Activated CD4-positive, CD25-positive, alpha-beta regulatory T cell treated with anti-CD3 and anti-CD28 coated beads, Interleukin-2, amount 50 U/mL, for 16 hours (primary cell): Measurements from ENCODE around the gene ZNF541.
A peak's percentile ranks its signal among the peaks of the same experiment; 100 is the strongest.
"Not testable (repeated sequence)": the region's sequence is repeated elsewhere in the genome, so short reads cannot be mapped to it uniquely, and the experiment has no call there.

Source experiments
- DNase-seq: peaks from one replicate; pipeline ENCODE4 v3.0.0-alpha.2; 2020; ENCODE audit warnings: low read depth, low spot score

The ZNF541 gene

DNA sequence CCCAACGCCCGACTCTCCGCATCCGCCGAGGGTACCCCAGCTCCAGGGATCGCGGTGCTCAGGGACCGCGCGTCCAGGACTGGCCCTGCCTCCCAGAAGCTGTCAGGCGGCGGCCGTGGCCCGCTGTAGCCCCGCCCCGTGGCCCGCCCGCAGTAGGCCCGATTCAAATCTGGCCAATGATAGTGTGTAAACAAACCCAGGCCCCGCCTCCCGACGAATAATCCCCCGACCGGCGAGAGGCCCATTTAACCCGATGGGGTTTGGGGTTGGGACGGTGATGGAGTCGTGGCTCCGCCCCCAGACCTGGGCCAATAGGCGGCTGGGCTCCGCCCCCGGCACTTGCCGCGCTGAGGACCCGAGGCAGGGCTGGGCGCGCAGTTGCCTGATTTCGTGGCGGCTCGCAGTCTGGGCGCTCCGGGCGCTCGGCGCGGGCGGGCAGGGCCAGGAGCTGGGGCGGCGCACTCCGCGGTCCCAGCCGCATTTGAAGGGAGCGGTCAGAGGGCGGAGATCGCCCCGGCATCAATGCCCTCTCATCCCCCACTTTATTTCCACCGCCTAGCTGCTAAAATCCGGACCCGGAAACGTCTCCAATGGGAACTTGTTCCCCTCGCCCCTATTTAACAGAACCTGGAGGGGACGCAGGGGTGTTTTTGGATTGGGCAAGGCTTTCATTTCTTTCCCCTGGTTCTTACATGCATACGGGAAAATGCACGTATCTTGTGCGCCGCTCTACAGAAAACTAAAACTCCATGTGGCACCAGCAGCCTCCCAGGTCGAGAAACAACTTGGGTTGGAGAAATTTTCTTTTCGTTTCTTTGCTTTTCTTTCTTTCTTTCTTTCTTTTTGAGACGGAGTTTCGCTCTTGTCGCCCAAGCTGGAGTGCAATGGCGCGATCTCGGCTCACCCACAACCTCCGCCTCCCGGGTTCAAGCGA lies 27.6 kb upstream of the ZNF541 start:
- peak; percentile 99 for DNase-seq

DNA sequence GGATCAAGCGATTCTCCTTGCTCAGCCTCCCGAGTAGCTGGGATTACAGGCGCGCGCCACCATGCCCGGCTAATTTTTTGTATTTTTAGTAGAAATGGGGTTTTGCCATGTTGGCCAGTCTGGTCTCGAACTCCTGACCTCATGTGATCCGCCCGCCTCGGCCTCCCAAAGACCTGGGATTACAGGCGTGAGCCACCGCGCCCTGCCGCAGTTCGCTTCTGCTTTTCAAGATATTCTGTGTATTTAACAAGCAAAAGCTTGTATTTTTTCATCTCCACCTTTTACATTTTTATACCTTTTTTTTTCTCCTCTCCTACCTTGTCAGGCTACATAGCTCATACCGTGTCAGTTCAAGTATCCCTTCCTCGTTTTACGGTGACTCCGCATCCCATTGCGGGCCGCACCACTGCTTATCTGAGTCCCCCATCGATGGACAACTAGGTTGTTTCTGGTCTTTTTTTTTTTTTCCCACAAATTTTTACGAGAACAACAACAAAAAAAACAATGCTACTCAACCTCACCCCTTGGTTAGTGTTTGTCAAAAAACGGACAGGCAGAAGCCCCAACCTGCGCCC lies 26.8 kb upstream of the ZNF541 start:
- not testable (repeated sequence) for DNase-seq

DNA sequence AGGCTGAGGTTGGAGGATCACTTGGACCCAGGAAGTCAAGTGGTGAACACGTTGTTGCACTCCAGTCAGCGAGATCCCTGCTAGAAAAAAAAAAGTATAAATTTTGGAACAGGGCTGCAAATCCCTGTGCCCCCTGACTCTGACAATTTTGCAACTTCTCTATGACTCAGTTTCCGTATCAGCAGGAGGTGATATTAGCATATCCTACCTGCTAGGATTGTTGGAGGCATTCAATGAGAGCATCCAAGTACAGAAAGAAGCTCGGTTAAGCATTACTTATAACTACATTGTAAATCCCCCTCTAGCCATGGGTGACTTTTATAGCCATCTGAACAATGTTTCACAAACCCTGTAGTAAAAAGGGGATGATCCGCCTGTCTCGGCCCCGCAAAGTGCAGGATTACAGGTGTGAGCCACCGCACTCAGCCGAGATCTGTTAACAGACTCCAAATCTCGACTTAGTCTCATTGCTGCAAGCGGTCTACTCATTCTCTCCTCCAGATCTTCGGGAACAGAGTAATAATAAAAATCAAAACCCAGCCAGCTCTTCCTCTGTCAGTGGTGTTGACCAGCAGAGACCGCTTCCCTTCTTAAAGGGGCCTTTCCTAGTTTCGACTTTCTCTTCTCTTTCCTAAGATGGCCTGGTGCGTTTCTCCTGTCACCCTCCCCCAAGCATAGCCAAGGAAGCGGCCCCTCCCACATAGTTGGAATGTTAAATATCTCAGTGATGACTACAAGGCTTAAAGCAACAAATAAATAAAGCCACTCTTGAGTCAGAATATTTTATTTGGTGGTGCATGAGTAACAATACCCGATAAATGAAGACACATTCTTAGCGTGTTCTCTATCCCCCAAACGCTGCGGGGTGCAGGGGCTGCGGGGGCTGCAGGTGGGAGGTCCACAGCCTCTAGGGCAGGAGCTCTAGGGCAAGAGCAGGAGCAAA lies 25.7 kb upstream of the ZNF541 start:
- no peak for DNase-seq

DNA sequence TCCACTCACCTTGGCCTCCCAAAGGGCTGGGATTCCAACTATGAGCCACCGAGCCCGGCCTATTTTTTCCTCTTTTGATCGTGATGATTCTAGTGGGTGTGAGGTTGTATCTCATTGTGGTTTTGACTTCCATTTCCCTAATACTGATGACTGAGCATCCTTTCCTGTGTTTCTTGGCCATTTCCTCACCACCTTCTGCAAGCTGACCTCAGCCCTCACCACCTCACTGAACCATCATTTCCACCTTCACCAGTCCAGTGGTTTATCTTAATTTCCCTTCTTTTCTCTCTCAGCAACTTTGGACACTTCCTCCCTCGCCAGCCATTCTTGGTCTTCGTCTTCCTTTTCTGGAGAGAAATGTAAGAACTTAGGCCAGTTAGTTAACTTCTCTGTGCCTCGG lies 23.0 kb upstream of the ZNF541 start:
- no peak for DNase-seq

DNA sequence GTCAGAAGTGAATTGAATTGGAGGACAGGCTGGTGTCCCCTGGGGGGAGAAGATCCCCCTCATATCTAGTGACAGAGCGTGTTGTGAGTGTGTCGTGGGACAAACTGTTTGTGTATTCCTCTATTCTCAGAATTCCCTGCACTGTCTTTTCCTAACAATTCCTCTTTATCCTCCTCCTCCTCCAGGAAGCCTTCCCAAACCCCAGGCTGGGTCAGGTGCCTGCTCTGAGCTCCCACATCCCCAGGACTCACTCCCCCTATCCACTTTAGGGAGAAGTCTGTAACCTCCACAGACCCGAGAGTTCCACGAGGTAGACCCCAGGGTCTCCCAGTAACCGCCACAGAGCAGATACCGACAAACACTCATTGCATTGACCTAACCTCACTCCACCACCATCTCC lies 20.9 kb upstream of the ZNF541 start:
- no peak for DNase-seq

DNA sequence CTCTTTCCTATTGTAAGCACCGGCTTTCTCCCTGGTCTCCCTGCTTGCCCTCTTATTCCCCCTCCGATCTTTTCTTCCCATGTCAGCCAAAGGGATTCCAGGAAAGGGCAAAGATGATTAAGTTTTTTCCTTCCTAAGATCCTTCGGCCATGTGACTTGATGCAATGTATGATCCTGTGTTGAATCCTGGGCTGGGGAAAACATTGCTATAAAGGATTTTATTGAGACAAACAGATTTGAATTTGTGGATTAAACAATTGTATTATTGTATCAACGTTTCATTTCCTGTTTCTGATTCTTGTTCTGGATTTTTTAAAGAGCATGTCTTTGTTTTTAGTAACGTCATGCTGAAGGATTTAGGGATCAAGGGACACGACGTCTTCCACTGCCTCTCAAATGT lies 16.9 kb upstream of the ZNF541 start:
- no peak for DNase-seq

DNA sequence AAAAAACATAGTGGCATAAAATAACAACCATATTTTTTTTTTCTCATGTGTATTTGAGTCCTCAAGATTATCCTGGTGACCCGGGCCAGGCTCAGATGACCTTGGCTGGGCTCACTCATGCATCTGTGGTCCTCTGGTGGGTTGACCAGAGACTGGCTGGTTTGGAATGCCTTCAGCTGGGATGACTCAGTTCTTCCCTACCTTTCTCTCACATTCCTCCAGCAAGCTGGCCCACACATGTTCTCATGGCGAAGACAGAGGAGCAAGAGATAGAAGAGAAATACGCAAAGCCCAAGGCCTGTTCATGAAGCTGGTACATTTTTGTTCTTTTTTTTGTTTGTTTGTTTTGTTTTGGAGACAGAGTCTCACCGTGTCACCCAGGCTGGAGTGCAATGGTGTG lies 14.3 kb upstream of the ZNF541 start:
- no peak for DNase-seq

DNA sequence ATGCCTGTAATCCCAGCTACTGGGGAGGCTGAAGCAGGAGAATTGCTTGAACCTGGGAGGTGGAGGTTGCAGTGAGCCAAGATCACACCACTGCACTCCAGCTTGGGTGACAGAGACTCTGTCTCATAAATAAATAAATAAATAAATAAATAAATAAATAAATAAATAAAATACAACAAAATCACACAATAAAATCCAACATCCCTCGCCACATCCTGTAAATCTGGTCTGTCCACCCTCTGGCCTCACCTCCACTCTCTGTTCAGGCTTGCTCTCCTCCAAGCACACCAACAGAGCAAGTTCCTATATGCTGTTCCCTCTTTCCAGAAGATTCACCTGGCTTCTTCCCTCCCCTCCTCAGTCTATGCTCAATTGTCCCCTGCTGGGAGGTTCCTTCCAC lies 10.2 kb upstream of the ZNF541 start:
- DNase-seq: not testable (repeated sequence)

DNA sequence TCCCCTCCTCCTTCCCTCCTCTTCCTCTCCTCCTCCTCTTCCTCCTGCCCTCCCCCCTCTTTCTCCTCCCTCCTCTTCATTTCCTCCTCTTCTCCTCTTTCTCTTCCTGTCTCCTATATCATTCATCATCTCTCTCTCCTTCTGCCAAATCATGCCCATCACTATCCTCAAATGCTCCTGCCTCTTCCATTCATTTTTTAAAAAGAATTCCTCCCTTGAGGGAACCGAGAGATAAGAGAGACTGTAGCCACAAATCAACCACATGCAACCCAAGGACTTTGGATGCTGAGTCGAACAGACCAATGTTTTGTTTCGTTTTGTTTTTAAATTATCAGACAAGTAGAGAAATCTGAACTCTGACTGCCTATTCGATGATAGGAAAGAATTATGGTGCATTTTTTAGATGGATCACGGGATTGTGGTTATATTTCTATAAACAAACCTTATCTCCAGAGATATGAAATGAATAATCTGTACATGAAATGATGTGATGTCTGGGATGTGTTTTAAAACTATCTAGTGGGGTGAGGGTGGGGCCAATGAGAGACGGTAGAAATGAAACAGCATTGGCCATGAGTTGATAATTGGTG lies 9.5 kb upstream of the ZNF541 start:
- DNase-seq: no peak

DNA sequence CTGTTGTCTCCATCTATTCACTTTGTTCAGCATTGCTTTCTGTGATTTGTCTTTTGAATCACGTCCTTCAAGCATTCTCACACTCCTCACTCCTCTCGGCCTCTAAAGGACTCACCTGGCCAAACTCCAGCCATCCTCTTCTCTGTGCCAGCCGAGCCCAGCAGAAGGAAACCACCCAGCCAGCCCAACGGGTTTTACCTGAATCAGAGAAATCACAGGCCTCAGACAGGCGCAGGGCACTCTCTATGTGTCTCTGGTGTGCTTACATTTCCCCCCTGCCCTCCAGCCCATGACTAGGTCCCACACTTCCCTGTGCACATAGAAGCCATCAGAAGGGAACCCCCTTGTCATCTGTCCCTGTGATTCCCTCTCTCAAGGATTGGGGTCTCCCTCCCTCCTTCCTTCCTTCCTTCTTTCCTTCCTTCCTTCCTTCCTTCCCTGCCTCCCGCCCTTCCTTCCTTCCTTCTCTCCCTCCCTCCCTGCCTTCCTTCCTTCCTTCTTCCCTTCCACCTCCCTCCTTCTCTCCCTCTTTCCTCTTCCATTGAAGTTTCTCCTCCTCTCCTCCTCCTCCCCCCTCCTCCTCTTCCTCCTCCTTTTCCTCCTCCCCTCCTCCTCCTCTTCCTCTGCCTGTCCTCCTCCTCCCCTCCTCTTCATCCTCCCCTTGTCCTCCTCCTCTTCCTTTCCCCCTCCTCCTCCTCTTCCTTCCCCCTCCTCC lies 8.8 kb upstream of the ZNF541 start:
- no peak for DNase-seq

DNA sequence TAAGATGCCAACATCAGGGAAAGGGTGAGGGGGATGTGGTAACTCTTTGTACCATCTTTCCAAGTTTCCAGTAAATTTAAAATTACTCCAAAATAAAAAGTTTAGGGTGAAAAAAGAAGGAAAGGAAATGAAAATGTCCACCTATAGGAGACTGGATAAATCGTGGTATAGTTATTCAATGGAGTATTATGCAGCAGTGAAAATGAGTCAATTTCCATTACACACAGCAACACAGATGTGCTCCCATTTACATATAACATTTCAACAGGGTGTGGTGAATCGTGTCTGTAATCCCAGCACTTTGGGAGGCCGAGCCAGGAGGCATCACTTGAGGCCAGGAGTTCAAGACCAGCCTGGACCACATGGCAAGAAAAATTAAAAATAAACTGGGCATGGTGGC lies 7.4 kb upstream of the ZNF541 start:
- DNase-seq: no peak

DNA sequence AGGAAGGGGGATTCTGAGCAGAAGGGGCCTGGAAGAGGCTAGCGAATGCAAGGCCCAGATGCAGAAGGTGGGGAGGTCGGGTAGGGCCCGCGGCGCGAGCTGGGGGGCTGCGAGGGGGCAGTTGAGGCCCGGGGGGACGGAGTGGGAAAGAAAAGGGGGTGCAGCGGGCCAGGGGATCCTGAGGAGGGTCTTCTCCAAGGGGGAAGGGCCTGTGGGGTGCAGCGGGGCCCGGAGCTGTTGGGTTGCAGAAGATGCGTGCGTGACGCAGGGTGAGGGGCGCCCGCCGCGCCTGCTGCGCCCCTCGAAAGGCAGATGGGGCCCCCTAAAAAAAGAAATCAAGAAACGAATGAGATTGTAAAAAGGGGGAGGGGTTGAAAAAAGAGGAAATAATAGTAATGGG lies 313 bp downstream of the ZNF541 start:
- DNase-seq: no peak

DNA sequence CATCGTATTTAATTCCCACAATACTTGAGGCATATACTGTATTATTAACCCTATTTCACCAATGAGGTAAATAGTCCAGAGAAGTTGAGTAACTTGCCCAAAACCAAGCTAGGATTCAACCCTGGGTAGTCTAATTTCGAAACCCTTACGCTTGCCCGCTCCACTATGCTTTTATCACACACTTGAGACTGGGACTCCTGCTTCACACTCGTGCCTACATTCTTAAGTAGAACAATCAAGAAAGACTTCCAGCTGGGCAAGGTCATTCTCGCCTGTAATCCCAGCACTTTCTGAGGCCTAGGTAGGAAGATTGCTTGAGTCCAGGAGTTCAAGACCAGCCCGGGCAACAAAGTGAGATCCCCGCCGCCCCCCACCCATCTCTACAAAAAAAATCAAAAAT lies 3.6 kb downstream of the ZNF541 start:
- no peak for DNase-seq

DNA sequence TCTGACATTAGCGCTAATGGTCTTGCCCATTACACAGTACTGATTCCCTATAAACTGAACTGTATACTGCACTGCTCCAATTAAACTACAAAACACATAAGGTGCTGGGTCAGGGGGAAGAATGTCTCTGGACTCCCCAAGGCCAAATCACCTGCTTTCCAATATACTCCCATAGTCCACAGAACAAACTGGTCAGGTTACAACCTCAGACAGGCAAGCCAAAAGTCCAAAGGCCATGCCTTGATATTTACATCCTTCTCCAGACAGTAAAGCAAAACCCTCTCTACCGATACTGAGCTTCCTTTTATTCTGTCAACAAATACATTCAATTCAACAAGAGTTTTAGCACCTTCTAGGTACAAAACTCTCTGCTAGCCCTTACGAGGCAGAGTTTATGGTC lies 8.9 kb downstream of the ZNF541 start:
- no peak for DNase-seq

DNA sequence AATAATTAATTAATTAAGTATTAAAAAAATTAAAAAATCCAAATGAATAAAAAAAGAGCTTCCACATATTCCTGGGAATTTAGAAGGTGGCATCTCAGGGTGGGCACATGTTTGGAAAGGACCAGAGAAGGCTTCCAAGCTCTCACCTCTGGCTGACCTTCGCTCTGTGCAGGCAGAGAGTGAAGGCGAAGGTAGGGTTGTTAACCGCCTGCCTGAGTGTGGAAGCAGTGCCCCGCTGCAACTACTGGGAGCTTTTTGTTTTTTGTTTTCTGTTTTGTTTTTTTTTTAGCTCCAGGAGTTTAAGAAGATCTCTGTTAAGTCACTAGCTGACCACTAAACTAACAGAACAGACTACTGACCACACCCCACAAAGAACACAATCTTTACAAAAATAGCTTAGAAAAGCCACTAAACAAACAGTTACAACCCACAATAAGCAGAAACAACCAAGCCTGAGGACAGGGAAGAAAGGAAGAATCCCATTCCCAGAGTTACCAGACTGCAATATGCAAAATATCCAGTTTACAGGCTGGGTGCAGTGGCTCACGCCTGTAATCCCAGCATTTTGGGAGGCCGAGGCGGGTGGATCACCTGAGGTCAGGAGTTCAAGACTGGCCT lies 11.4 kb downstream of the ZNF541 start:
- DNase-seq: no peak

DNA sequence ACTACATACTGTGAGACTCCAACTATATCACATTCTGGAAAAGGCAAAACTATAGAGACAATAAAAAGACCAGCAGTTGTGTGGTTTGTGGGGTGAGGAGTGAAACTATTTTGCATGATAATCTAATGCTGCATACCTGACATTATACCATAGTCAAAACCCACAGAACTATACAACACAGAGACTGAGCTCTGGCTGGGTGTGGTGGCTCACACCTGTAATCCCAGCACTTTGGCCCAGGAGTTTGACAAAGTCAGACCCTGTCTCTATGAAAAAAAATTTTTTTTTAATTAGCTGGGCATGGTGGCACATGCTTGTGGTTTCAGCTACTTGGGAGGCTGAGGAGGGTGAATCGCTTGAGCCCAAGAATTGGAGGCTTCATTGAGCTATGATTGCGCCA lies 11.9 kb downstream of the ZNF541 start:
- no peak for DNase-seq

DNA sequence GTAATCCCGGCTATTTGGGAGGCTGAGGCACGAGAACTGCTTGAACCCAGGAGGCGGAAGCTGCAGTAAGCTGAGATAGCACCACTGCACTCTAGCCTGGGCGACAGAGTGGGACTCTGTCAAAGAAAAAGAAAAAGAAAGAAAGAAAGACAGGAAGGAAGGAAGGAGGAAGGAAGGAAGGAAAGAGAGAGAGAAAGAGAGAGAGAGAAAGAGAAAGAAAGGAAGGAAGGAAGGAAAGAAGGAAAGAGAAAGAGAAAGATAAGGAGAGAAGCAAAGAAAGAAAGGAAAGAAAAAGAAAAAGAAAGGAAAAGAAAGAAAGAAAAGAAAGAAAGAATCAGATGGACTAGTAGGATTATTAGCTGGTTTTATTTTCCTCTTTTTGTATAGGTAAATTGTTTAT lies 22.8 kb downstream of the ZNF541 start:
- DNase-seq: no peak

DNA sequence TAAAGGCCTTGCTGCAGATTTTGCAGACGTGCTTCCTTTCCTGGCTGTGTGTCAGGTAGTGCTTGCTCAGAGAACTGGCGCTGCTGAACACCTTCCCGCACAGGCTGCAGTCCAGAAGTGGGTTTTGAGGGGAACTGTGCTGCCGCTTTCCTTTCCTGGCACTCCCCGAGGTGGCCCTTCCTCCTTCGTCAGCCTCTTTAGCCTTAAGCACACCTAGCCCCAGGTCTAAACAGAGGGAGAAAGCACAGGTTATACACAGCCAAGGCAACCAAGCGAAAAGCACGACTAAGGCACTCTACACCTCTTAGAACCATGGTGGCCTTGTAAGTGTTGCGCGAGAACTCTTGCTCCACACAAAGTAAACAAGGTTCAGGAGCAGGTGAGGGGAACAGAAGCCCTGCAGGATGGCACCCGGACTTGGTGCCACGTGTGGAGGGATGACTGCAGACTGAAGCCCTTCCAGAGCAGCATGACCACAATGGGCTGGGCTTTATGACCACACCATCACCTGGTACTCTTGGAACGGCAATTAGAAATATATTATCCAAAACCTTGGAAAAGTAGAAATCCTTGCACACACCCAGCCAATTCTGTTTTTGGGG lies 23.6 kb downstream of the ZNF541 start:
- no peak for DNase-seq

DNA sequence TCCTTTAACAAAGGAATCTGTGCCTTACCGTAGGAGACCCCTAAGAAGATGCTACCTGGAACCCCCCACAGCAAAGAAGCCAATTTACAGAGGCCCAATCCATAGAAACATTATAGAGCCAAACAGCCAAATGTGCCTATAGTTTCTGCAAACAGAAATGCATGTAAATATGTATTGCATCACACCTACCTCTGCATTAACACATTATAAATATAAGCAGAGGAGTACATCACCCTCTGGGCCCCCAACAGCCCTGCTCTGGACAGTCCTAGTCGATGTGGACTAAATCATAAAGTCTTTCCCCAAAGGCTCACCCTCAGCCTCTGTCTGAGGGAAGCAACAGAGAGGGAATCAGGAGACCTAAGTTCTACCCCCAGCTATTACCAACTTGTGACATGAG lies 25.7 kb downstream of the ZNF541 start:
- DNase-seq: no peak
